ENCODE measurements around the gene SEMA3D.

SEMA3D gene

DNA sequence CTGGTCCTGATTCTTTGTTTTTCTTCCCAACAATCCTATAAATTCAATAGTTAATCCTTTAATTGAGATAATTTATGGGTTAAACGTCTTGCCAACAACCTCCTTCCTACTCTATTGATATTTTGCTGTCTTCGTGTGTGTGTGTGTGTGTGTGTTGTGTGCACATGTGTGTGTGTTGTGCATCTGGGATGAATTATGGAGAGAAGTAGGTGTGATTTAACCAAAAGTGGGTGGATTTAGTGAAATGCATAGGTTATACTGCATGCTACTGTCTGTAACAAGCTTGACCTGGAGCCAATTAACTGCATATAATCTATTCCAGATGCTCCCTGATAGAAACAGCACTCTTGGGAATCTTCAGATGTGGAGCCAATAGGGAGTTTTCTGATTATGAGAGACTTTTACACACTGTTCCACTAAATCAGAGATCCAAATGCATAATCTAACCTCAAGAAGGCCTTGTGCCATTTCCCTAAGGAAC is 61.2 kb downstream of the SEMA3D start:
- no peak for DNase-seq (ENCODE audit: low spot score)

DNA sequence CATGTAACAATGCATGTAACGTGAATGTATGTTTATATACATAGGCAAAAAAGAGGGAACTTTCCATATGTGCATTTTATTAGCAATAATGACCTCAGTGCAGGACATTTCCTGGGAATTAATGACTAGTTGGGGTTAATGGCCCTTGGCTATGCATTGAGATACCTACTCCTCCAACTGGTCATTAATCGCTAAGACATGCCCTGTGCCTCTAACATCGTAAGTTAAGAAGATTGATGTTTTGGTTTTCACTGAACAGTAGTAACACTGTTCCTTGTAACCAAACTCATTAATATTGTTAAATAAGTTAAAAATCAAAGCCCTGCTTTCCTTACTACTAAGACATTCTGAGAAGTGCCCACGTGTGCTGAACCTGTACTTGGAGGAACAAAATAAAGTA is 61.7 kb downstream of the SEMA3D start:
- no peak for DNase-seq (ENCODE audit: low spot score)

DNA sequence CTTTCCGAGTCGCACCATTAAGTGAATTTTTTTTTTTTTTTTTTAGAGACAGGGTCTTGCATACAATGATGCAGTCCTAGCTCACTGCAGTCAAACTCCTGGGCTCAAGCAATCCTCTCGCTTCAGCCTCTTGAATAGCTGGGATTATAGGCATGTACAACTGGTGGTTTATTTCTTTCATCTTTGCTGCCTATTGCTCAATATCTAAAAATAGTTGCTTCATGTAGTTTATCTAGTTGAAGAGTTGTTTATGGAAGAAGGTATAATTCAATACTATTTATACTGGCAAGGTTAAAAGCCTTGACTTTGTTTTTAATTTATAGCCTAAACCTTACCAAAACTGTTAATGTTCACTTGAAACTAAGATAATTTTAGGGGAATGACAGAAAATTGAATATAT is 66.9 kb downstream of the SEMA3D start:
- no peak for DNase-seq (ENCODE audit: low spot score)

DNA sequence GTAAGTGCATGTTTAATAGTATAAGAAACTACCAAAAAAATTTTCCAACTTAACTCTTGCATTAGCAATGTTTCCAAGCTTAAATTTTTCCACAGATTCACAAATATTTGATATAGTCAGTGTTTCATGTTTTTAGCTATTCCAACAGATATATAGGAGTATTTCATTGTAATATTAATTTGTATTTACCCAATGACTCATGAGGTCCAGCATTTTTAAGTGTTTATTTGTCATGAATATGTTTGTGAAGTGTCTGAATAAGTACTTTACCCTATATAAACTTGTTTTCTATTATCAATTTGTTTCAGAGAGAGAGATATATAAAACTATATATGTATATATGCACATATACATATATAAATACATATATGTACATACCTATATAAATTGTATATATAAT is 71.0 kb downstream of the SEMA3D start:
- DNase-seq (ENCODE audit: low spot score), result no peak

DNA sequence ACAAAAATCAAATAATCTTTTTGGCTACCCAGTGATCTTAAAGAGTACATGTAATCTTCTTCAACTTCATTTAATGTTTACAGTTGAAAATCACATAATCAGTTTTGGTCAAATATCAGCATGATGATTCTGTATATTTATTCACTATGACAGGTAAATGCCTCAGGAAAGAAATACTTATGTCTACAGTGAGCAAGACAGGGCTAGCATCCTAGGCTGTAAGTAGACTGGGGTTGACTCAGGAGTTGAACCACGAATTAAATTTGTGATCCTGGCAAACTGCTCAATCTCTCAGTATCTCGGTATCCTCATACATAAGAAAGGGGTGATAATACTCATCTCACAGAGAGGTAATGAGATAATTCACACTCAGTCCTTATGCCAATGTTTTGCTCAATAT is 71.8 kb downstream of the SEMA3D start:
- no peak for DNase-seq (ENCODE audit: low spot score)

DNA sequence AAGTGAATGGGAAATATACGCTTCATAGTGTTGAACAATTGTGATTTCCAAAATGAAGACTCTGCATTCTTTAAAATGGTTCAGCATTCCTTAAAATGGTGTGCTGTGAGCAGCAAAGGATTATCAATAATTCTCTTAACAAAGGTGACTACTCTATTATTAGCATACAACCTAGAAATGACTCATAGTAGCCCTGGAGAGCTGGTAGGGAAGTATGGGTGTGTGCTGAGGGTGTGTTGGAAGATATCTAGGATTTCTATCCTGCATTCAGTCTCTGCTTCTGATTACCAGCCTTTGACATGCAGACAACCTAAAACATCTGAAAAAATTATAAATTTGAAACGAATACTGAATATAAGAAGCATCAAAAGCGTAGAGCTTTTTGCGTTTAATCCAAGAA is 72.5 kb downstream of the SEMA3D start:
- peak; percentile 71 for DNase-seq (ENCODE audit: low spot score)

DNA sequence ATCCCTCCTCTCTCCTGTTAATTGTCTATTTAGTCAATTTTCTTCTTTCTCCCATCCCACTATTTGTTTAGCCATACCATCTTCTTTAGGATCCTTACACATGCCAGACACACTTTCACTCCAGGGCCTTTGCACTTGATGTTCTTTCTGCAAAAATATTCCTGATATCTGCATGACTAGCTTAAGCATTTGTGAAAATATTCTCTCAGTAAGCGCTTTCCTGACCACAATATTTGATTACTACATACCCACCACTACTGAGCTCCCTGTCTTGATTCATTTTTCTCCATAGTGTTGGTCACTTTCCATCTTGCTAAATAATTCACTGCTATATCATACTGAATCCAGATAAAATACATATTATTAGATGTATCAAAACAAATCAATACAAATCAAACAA is 75.1 kb downstream of the SEMA3D start:
- no peak for DNase-seq (ENCODE audit: low spot score)

DNA sequence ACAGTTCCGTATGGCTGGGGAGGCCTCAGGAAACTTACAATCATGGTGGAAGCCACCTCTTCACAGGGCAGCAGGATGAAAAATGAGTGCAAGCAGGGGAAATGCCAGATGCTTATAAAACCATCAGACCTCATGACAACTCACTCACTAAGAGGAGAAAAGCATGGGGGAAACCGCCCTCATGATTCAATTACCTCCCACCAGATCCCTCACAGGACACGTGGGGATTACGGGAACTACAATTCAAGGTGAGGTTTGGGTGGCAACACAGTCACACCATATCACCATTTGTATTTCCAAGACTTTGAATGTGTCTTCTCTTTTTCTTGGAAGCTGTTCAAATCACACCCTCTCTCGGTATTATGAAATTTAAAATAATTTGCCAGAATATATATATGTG is 80.1 kb downstream of the SEMA3D start:
- no peak for DNase-seq (ENCODE audit: low spot score)

DNA sequence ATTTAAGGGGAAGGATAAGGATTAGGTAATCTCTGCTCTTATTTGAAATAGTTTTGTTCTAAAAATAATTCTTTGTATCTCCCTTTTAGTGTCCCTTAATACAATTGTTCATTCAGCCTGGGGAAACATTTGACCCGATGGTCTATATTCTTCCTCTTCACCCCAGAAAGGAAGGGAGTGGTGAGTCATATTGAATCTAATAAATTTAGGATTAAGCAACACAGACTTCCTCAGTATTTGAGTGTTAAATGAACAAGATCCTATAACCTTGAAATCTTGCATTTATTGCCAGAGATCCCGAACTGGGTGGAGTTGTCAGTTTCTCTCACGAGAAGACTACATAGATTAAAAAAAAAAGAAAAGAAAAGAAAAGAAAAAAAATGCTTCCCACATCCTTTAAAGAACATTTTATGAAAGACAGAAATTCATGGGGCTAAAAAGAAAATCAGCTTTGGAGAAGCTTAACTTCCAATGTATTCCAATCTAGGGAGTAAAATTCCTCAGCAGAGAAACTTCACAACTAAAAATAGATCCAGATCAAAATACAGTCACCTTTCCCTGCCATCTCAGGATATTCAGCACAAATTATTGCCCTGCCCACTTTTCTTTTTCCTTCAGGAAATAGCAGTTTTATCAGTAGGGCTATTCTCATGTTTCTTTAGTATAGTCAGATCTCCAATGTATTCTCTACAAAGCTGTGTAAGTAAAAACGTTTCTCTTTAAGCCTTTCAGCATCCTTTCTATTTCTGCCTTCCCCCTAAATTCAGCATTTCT is 82.2 kb downstream of the SEMA3D start:
- DNase-seq (ENCODE audit: low spot score), result no peak

DNA sequence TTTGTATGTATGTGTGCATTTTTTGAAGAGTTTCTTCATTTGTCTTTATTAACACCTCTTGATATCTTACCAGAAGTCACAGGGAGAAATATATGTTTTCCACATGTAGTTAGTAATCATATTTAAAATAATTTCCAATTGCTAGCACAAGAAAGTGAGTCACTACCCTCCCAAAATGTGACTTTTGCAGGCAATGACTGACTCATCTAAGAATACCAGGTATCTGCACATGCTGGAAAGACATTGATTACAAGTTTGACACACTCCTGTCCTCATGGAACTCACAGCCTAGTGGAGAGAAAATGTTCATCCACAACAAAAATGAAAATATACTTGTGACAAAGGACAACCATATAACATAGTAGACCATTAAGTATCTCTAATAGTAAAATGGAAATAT is 82.9 kb downstream of the SEMA3D start:
- no peak for DNase-seq (ENCODE audit: low spot score)

DNA sequence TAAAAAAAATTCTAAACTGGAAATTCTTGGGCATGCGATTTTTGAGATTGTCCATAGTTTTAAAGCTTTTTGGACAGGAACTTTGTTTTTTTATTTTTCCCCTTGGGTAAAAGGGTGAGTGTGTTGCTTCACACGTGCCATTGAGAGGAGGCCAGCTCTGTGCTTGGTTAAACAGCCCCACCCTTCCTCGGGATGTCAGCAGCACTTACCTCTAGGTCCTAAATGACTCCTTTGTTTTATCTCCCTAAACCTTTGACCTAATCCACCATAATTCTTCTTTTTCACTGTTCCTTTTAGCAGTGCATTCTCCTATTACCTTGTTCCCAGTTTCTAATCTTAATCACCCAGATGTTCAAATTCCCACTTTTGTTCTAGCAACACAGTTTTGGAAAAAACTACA is 83.5 kb downstream of the SEMA3D start:
- peak; percentile 45 for DNase-seq (ENCODE audit: low spot score)

DNA sequence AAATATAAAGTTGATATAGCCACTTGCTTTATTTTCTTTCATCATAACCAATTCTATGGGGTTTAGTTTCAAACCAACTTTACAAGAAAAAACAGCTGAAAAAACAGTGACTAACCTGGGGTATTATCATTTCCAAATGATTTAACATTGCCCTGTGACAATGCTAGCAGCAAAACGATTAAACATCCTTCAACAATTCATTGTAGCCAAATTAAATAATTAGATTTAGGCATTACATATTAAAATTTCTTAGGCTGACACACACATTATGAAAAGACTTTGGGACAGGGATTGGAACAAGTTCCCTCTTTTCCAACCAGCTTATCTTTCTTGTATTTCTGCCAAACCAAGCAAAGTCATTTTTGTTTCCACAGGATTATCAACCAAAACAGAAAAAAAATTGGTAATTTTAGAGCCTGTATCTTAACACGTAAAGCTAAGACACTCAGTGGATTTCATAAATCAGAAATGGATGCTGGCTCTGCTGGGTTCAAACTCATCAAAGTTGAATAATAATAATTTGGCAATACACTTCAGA is 84.0 kb downstream of the SEMA3D start:
- DNase-seq (ENCODE audit: low spot score), result no peak

DNA sequence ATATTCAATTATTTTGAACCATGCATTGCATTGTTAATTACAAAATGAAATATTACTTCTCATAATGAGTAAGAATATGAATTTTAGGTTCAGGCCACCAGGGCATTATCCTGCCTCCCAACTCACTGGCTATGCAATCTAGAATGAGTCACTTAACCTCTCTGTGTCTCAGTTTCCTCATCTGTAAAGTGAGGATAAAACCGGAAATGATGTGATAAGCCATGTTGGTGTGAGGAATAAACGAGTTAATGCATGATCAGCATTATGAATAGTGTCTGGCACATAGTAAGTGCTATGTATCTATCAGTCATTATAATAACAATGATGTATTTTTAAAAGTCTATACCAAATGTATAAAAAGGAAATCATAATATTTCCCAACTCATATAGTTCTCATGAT is 85.5 kb downstream of the SEMA3D start:
- DNase-seq (ENCODE audit: low spot score), result no peak

DNA sequence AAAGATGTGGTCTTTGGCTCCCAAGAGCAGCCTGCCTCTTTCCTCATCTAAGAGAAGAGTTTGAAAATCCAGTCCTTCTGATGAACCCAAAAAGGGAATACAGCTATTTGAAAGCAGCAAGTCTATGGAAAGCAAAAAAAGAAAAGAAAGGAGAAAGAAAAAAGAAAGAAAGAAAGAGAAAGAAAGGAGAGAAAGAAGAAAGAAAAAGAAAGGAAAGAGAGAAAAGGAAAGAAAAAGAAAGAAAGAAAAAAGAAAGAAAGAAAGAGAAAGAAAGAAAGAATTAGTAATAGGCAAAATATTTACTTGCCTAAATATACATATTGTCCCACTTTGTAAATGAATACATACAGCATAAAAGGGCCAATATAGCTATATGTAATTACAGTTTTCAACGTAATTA is 89.0 kb downstream of the SEMA3D start:
- no peak for DNase-seq (ENCODE audit: low spot score)

DNA sequence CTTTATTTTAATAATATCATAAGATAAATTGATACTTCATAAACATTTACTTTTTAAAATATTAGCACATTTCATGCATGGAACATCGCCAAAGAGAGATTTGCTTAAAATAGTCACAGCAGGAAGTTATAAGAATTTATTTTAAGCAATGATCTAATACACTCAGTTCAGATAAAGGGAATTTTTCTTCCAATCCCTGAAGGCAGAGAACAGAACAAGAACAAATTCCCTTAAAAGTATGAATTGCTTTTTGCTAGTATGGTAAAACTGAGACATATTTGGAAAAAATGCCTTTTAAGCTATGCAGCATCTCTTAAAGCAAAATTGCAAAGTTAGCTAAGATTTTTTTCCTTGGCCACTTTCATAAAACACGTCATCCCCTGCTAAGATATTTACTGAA is 91.0 kb downstream of the SEMA3D start:
- no peak for DNase-seq (ENCODE audit: low spot score)

DNA sequence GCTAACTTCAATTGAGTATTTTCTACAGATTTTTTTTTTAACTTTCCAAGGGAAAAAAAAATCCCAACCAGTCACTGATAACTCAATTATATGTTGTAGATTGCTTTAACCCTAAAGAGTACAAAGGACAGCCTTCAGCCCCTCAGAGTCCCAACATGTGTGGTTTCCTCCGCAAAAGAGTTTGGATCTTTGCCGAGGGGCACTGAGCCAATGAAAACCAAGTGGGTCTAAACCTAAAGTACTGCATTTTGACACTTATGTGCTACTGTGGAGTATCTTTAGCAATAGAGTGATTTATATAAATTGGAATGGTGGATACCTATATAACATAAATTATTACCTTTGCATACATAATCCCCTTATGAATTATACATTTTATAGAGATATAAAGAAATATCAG is 91.5 kb downstream of the SEMA3D start:
- DNase-seq (ENCODE audit: low spot score), result no peak

DNA sequence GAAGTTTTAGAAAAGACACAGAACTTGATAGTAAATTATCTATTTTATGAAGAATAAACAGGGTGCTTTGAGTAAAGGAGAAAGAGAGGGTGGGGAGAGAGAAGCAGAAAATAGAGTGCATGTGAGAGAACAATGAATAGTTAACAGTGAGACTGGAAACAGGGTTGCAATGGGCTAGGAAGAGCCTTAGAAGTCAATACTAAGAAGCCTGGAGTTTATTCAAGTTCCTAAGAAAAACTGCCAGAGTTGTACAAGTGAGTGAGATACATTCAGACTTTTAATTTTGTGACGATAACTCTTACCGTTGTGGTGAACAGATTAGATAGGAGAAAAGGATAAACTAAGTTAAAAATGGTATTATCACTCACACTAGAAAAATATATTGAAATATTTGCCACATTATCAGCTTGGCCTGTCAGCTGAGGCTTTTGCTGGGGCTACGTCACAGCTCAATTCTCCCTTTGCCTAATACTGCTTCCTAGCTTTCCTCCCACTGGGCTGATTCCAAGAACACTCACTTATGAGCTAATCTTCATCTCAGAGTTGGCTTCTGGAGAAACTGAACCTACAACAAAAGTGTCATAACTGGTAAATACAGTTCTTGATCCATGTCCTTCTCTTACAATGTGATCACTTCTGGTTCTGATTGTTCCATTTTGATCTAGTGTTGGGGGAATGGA is 92.7 kb downstream of the SEMA3D start:
- no peak for DNase-seq (ENCODE audit: low spot score)

DNA sequence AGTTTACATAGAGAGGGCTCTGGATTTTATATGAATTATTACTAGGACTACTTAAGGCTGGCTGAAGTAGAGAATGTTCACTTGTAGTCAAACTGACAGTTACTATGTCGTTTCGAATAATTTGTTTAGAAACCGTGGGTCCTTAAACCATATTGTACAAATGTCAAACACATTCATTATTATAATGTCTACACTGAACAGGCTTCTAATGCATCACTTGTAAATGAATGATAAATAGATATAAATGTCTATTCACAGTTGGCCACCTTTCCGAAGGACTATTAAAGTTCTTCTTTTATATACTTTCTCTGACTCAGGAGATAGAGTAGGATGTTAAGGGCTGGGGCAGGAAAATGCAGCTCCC is 95.3 kb downstream of the SEMA3D start:
- no peak for DNase-seq (ENCODE audit: low spot score)

DNA sequence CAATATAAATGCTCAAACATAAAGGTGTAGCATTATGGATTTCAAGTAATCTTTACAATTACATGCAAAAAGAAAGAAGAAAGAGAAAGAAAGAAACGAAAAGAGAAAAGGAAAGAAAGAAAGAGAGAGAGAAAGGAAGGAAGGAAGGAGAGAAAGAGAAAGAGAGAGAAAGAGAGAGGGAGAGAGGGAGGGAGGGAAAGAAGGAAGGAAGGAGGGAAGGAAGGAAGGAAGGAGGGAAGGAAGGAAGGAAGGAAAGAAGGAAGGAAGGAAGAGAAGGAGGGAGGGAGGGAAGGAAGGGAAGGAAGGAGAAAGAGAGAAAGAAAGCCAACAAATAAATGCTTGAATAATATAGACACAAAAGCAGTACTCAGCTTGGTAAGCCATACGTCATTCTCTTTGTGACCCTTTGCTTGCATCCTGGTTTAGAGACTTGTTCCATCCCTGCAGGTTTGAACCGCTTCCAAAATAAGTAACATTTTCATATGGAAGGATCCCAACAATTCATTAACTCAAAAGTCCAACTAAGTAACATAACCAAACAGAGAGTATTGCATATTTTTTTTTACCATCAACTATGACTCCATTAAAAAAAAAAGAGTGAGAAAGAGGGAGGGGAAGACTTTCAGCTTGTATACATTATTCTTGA is 95.8 kb downstream of the SEMA3D start:
- DNase-seq (ENCODE audit: low spot score), result no peak

DNA sequence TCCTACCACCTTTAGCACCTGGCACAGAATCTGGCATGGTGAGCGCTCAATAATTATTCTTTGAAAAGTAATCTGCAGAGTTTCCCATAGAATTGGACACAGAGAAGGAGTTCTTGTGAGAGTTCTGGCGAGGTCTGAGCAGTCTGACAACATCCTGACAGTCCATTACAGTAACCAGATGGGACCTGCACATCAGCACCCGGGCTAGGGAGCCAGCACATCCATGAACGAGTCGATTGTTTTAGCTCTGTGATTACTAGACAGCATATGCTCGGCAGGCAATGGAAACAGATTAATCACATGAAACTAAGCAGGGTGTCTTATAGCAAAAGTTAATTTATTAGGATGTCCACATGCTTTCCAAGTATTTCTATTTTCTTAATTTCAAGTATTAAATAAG is 96.7 kb downstream of the SEMA3D start:
- DNase-seq (ENCODE audit: low spot score), result no peak

DNA sequence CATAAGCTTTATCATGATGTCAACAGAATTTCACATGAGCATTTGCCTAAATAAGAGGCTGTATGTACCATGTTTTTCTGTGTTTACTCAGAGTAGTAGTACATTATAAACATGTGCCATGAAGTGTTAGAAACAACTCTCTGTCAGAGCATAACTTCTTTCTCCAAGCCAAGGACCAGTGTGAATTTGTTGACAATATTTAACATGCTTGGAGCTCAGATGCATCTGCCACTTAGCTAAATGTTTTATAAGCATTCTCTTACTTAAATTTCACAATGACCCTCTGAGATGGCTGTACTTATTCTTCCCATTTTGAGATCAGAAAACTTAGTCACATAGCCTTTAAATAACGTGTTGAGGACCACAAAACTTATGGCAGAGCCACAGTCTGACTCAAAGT is 105.0 kb downstream of the SEMA3D start:
- DNase-seq (ENCODE audit: low spot score), result no peak

DNA sequence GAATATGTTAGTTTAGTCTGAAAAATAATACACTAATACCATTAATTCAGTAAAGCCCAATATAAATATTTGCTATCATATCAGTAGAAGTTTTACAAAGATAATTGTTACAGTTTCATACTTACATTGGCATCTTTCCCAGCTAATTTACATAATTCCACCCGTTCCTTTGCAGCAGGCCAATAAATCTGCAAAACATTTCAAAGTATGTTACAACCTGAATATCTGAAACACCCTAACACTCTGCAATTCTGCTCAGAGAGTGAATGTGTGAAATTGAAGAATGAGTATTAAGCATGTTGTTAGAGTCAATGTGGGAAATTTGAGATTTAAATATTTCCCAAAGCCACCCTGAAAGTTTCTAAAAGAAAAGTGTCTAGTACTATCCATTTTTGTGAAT is 105.5 kb downstream of the SEMA3D start:
- no peak for DNase-seq (ENCODE audit: low spot score)

DNA sequence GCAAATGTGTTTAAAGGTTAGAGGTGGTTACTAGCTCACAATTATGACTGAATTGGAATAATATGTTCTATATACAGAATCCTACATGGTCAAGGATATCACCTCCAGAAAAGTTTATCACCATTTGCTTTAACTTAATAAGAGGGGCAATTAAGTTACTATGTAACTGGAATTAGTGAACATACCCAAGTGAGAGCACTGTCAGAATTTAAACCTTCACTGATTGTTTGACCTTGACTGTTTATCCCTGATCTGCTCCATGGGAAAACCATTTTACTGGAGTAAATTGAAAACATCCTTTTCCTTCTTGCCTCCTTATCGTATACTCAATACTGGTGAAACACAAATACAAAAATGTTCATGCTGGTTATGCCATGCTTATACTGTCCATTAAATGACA is 107.4 kb downstream of the SEMA3D start:
- DNase-seq (ENCODE audit: low spot score), result no peak

Measured in SW480 (cell line).